ENCODE results near the gene CLEC5A.

Gene CLEC5A

DNA sequence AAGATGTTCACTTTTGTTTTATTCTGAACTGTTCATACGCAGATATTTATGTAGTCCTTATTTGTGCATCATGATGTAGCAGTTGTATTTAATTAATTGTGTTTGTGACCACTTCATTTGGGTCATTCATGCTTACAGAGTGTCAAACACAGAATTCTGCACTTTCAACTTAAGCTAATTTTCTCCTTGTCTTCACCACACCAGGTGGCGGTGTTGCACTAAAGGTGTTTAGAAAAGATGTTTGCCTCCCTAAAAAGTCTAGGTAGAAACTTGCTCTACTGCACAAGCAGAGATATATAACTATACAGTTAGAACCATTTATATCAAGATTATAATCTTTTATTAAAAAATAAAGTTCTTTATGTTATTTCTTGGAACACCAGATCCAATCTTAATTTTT, 28.1 kb upstream of the CLEC5A start:
- peaks cover 8 to 11% of the 10 kb centered on the region in 2 donors for H3K4me1 Mint-ChIP-seq (ENCODE audit: low read depth in 2 of 2)
- ATAC-seq (replicated peaks) (no peak), DNase-seq (no peak)
- no peak overlapping the region for H3K4me3 Mint-ChIP-seq
- no peak overlapping the region for H3K27ac Mint-ChIP-seq
- H3K9me3 Mint-ChIP-seq: peaks cover 2 to 7% of the 10 kb centered on the region in 2 donors
- no peaks in the 10 kb centered on the region for H3K36me3 Mint-ChIP-seq (ENCODE audit: insufficient read depth)
- no peaks in the 10 kb centered on the region for H3K27me3 Mint-ChIP-seq

DNA sequence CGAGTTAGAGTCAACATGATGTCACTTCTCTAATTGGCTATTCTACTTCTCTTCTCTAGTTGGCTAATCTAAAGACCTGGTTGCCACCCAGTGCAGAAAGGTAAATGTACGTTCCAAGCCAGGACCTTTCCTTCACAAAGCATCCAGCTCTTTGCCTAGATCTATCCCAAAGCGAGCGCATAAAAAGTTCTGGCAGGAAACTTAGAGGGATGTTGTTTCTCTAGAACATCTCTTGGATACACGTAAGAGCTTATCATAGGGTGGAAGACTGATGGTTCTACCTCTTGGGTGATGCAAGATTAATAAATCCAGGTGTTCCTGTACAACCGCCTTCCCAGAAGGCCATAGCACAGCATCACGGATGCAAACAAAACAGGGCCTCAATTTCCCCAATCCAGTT, 26.9 kb upstream of the CLEC5A start, which contains the start of gene TAS2R38:
Gene TAS2R38 (minus strand): TSS at position 101 of the 400 bp plus-strand sequence. CDS start 84 bp downstream, at position 17.
- Mint-ChIP-seq H3K27ac (no peak within 1 kb of the TSS), H3K4me1 (ENCODE audit: low read depth in 2 of 2) (peaks cover 8 to 11% of the 10 kb centered on the region in 2 donors), H3K9me3 (no peaks in the 10 kb centered on the region), H3K27me3 (no peaks in the 10 kb centered on the region), H3K36me3 (ENCODE audit: insufficient read depth) (no peaks in the 10 kb centered on the region), H3K4me3 (no peak within 1 kb of the TSS)
- DNase-seq: no peak
- ATAC-seq (replicated peaks): no peak

- H3K27me3 Mint-ChIP-seq: no peaks in the 10 kb centered on the region
- no peak for ATAC-seq (replicated peaks)
- no peak overlapping the region for H3K27ac Mint-ChIP-seq
- no peaks in the 10 kb centered on the region for H3K4me1 Mint-ChIP-seq (ENCODE audit: low read depth in 2 of 2)
- no peak overlapping the region for H3K4me3 Mint-ChIP-seq
- H3K9me3 Mint-ChIP-seq: no peaks in the 10 kb centered on the region
- no peaks in the 10 kb centered on the region for H3K36me3 Mint-ChIP-seq (ENCODE audit: insufficient read depth)
- no peak for DNase-seq
These were observed 14.1 kb upstream of the CLEC5A start for GRCh38 chr7:141960687-141961422.

DNA sequence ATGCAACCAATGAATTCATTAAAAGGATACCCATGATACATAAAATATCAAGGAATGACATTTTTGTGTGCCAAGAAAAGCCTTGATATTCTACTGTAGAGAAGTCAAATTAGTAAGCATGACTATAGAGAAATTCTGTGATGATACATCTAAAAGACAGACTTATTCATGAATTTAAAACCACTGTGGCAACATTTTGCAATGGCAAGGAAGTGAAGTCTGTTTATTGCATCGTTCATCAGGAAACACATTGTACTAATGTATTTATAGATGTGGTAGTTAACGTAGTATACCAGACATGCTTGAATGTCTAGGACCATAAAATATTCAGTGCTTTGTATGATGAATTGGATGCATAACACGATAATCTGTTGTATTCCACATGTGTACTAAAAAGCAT, 9.3 kb upstream of the CLEC5A start:
- Mint-ChIP-seq H3K4me1 (ENCODE audit: low read depth in 2 of 2) (no peaks in the 10 kb centered on the region), H3K4me3 (no peak overlapping the region), H3K27me3 (peaks cover 0 to 8% of the 10 kb centered on the region in 2 donors), H3K36me3 (ENCODE audit: insufficient read depth) (no peaks in the 10 kb centered on the region), H3K9me3 (no peaks in the 10 kb centered on the region), H3K27ac (no peak overlapping the region)
- DNase-seq (no peak), ATAC-seq (replicated peaks) (no peak)

DNA sequence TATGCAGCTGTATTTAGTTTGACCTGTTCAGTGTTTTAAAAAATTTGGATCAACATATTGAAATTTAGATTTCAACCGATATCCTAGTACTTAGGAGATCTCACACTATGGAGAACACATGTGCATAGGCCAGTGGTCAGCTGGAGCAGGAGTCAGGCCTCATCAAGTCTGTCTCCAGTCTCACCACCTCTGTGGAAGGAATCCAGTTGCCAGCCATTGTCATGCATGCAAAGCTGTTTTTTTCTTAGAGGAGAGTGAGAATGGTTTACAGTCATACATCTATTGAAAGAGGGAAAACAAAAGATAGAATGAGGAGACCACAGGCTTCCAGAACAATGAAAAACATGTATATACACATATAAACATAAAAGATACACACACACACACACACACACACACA, 7.6 kb upstream of the CLEC5A start:
- no peak for DNase-seq
- H3K4me1 Mint-ChIP-seq (ENCODE audit: low read depth in 2 of 2): no peaks in the 10 kb centered on the region
- no peaks in the 10 kb centered on the region for H3K9me3 Mint-ChIP-seq

GRCh38 chr7:141952461-141952860, 5.7 kb upstream of the CLEC5A start:
- H3K9me3 Mint-ChIP-seq: no peaks in the 10 kb centered on the region
- no peak overlapping the region for H3K27ac Mint-ChIP-seq
- no peak for DNase-seq
- H3K4me1 Mint-ChIP-seq (ENCODE audit: low read depth in 2 of 2): no peaks in the 10 kb centered on the region
- no peak for ATAC-seq (replicated peaks)
- H3K36me3 Mint-ChIP-seq (ENCODE audit: insufficient read depth): no peaks in the 10 kb centered on the region
- peaks cover 0 to 8% of the 10 kb centered on the region in 2 donors for H3K27me3 Mint-ChIP-seq
- no peak overlapping the region for H3K4me3 Mint-ChIP-seq

More for the DNA sequence above, 7.6 kb upstream of the CLEC5A start:
- ATAC-seq (replicated peaks): no peak
- no peak overlapping the region for H3K27ac Mint-ChIP-seq
- H3K4me3 Mint-ChIP-seq: no peak overlapping the region
- H3K27me3 Mint-ChIP-seq: peaks cover 0 to 8% of the 10 kb centered on the region in 2 donors
- no peaks in the 10 kb centered on the region for H3K36me3 Mint-ChIP-seq (ENCODE audit: insufficient read depth)

GRCh38 chr7:141950806-141951205, 4.0 kb upstream of the CLEC5A start:
- Mint-ChIP-seq H3K4me1 (ENCODE audit: low read depth in 2 of 2) (no peaks in the 10 kb centered on the region), H3K9me3 (no peaks in the 10 kb centered on the region), H3K36me3 (ENCODE audit: insufficient read depth) (no peaks in the 10 kb centered on the region), H3K27me3 (peaks cover 0 to 8% of the 10 kb centered on the region in 2 donors), H3K27ac (no peak overlapping the region), H3K4me3 (no peak overlapping the region)
- ATAC-seq (replicated peaks) (no peak), DNase-seq (no peak)

GRCh38 chr7:141949911-141950310, 3.1 kb upstream of the CLEC5A start:
- no peak overlapping the region for H3K4me3 Mint-ChIP-seq
- DNase-seq: no peak
- H3K36me3 Mint-ChIP-seq (ENCODE audit: insufficient read depth): no peaks in the 10 kb centered on the region
- no peak for ATAC-seq (replicated peaks)
- no peak overlapping the region for H3K27ac Mint-ChIP-seq
- no peaks in the 10 kb centered on the region for H3K4me1 Mint-ChIP-seq (ENCODE audit: low read depth in 2 of 2)
- H3K27me3 Mint-ChIP-seq: peaks cover 0 to 8% of the 10 kb centered on the region in 2 donors
- H3K9me3 Mint-ChIP-seq: no peaks in the 10 kb centered on the region

DNA sequence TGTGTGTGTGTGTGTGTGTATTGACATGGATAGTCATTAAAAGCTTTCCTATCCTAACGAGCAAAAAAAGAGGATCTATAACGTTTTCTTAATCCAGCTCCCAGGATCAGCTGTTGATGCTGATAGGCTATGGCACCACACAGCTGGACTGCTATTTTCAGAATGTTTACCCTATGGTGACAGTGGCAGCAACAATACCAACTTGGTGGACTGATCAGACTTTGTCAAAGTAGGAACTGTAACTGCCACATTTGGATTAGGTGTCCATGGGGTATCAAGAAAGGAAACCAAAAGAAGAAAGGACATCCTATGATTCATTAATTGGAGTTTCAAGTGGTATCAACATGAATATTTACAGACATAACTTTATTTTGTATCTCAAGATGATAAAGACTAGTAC, 2.7 kb upstream of the CLEC5A start:
- H3K27ac Mint-ChIP-seq: no peak overlapping the region
- no peaks in the 10 kb centered on the region for H3K36me3 Mint-ChIP-seq (ENCODE audit: insufficient read depth)
- H3K4me3 Mint-ChIP-seq: no peak overlapping the region
- DNase-seq: no peak
- H3K27me3 Mint-ChIP-seq: peaks cover 0 to 5% of the 10 kb centered on the region in 2 donors
- no peaks in the 10 kb centered on the region for H3K9me3 Mint-ChIP-seq
- ATAC-seq (replicated peaks): no peak
- no peaks in the 10 kb centered on the region for H3K4me1 Mint-ChIP-seq (ENCODE audit: low read depth in 2 of 2)

DNA sequence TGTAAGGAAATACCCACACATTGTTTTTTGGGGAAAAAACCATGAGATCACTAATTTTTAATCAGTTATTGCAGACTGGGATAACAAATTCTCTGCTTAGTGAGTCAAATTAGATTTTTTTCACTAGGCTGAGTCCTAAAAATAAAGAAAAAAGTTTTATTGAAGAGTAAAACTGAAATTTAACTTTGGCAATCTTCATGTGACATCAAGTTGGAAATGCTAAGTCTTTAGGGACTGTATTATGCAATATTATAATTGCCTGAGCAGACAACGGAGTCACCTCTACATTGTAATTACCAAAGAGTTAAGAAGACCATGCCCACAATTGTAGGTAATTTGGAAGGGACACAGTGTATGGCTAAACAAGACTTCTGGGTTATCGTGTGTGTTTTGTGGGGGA, 2.2 kb upstream of the CLEC5A start:
- no peak for ATAC-seq (replicated peaks)
- Mint-ChIP-seq H3K9me3 (no peaks in the 10 kb centered on the region), H3K4me1 (ENCODE audit: low read depth in 2 of 2) (no peaks in the 10 kb centered on the region), H3K27me3 (peaks cover 0 to under 1% of the 10 kb centered on the region in 2 donors), H3K4me3 (no peak overlapping the region), H3K27ac (no peak overlapping the region), H3K36me3 (ENCODE audit: insufficient read depth) (no peaks in the 10 kb centered on the region)
- no peak for DNase-seq

GRCh38 chr7:141945356-141945755, 1.4 kb downstream of the CLEC5A start:
- ATAC-seq (replicated peaks) (no peak), DNase-seq (no peak)
- Mint-ChIP-seq H3K4me1 (ENCODE audit: low read depth in 2 of 2) (no peaks in the 10 kb centered on the region), H3K4me3 (no peak overlapping the region), H3K36me3 (ENCODE audit: insufficient read depth) (no peaks in the 10 kb centered on the region), H3K27me3 (no peaks in the 10 kb centered on the region), H3K9me3 (peaks cover 11 to 13% of the 10 kb centered on the region in 2 donors), H3K27ac (no peak overlapping the region)

DNA sequence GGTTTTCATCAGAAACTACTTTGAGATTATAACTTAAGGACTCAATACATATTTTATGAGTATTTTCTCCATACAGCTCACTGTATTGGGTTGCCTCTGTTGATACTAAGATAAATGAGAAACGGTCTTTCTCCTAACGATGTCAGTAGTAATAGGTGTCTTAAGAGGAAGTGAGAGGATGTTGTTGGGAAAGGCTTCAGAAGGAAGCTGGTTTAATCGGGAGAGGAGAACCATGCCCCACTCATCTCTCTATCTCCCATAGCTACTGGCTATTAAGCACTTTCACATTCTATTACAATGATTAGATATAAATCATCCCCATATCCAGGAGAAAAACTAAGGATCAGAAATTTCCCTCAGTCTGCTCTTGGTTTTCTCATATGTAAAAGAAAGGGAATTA, 2.0 kb downstream of the CLEC5A start:
- Mint-ChIP-seq H3K4me3 (no peak overlapping the region), H3K36me3 (ENCODE audit: insufficient read depth) (no peaks in the 10 kb centered on the region), H3K4me1 (ENCODE audit: low read depth in 2 of 2) (no peaks in the 10 kb centered on the region), H3K27me3 (no peaks in the 10 kb centered on the region), H3K27ac (no peak overlapping the region), H3K9me3 (peaks cover 13 to 16% of the 10 kb centered on the region in 2 donors)
- ATAC-seq (replicated peaks) (no peak), DNase-seq (no peak)

GRCh38 chr7:141943846-141944245, 2.9 kb downstream of the CLEC5A start:
- ATAC-seq (replicated peaks): no peak
- Mint-ChIP-seq H3K4me1 (ENCODE audit: low read depth in 2 of 2) (no peaks in the 10 kb centered on the region), H3K27ac (no peak overlapping the region), H3K4me3 (no peak overlapping the region), H3K9me3 (peaks cover 15 to 20% of the 10 kb centered on the region in 2 donors), H3K27me3 (no peaks in the 10 kb centered on the region), H3K36me3 (ENCODE audit: insufficient read depth) (no peaks in the 10 kb centered on the region)
- no peak for DNase-seq

DNA sequence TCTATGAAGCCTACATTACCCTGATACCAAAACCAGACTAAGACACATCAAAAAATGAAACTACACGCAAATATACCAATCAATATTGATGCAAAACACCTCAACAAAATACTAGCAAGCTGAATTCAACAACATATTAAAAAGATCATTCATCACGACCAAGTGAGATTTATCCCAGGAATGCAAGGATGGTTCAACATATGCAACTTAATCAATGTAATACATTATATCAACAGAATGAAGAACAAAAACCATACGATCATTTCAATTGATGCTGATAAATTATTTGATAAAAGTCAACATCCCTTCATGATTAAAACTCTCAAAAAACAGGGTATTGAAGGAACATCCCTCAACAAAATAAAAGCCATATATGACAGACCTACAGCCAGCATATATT, 5.7 kb downstream of the CLEC5A start:
- H3K4me3 Mint-ChIP-seq: no peak overlapping the region
- peaks cover 15 to 20% of the 10 kb centered on the region in 2 donors for H3K9me3 Mint-ChIP-seq
- DNase-seq (no peak), ATAC-seq (replicated peaks) (no peak)
- no peaks in the 10 kb centered on the region for H3K36me3 Mint-ChIP-seq (ENCODE audit: insufficient read depth)
- H3K4me1 Mint-ChIP-seq (ENCODE audit: low read depth in 2 of 2): no peaks in the 10 kb centered on the region
- no peaks in the 10 kb centered on the region for H3K27me3 Mint-ChIP-seq
- H3K27ac Mint-ChIP-seq: no peak overlapping the region

Measured in effector memory CD8-positive, alpha-beta T cell (primary cell).